HG02623 (cell line): Measurements from ENCODE around the gene CNTD1.
A peak's percentile ranks its signal among the peaks of the same experiment; 100 is the strongest.
"Not testable (repeated sequence)": the region's sequence is repeated elsewhere in the genome, so short reads cannot be mapped to it uniquely, and the experiment has no call there.

Experiments
- ATAC-seq: cut with Tn5 transposase; IDR thresholded peaks from one replicate; pipeline ENCODE4 v1.9.1; 2021; ENCODE audit warnings: moderate library complexity; ENCODE audit not compliant: unreplicated experiment

CNTD1 gene

GRCh38 chr17:42798383-42799380, at the start of gene CNTD1, which contains the start of gene COA3:
CNTD1 (plus strand) TSS chr17:42798861; CDS start chr17:42799068, 207 bp downstream.
COA3 (minus strand) TSS chr17:42798704; CDS start chr17:42798681, 23 bp downstream.
- peak; percentile 75 for ATAC-seq

GRCh38 chr17:42748908-42749798, 49.5 kb upstream of the CNTD1 start:
- no peak for ATAC-seq

- ATAC-seq, result no peak
These were observed 47.8 kb upstream of the CNTD1 start for GRCh38 chr17:42750739-42751344.

GRCh38 chr17:42751628-42752027, 47.0 kb upstream of the CNTD1 start:
- no peak for ATAC-seq

- ATAC-seq, result no peak
These were observed 43.9 kb upstream of the CNTD1 start for GRCh38 chr17:42754782-42755181.

GRCh38 chr17:42759982-42760651, 38.5 kb upstream of the CNTD1 start:
- no peak for ATAC-seq

GRCh38 chr17:42760652-42761581, 37.7 kb upstream of the CNTD1 start, which contains the start of gene RAMP2:
RAMP2 (plus strand) TSS chr17:42761227; CDS start chr17:42761262, 35 bp downstream.
- ATAC-seq, result no peak

GRCh38 chr17:42761638-42762037, 37.0 kb upstream of the CNTD1 start:
- ATAC-seq, result no peak

- no peak for ATAC-seq
These were observed 32.5 kb upstream of the CNTD1 start for GRCh38 chr17:42766124-42766523.

- ATAC-seq, result no peak
These were observed 31.1 kb upstream of the CNTD1 start for GRCh38 chr17:42767512-42767911.

GRCh38 chr17:42768006-42768405, 30.7 kb upstream of the CNTD1 start:
- ATAC-seq, result not testable (repeated sequence)

- ATAC-seq, result not testable (repeated sequence)
These were observed 28.7 kb upstream of the CNTD1 start for GRCh38 chr17:42769964-42770363.

GRCh38 chr17:42772945-42773289, 25.7 kb upstream of the CNTD1 start:
- ATAC-seq, result no peak

- ATAC-seq, result peak; percentile 48
These were observed 25.2 kb upstream of the CNTD1 start, which contains the start of gene VPS25 for GRCh38 chr17:42773290-42774035. VPS25 (plus strand) TSS chr17:42773449; CDS start chr17:42773476, 27 bp downstream.

- ATAC-seq, result no peak
These were observed 24.5 kb upstream of the CNTD1 start for GRCh38 chr17:42774066-42774745.

- no peak for ATAC-seq
These were observed 23.0 kb upstream of the CNTD1 start for GRCh38 chr17:42775534-42776098.

GRCh38 chr17:42778570-42778969, 20.1 kb upstream of the CNTD1 start:
- no peak for ATAC-seq
